GM21423 (cell line): ENCODE results near the gene OBI1.

Source experiments
- ATAC-seq: cut with Tn5 transposase; IDR thresholded peaks from one replicate; pipeline ENCODE4 v1.9.1; 2021; ENCODE audit warnings: mild to moderate bottlenecking, moderate library complexity; ENCODE audit not compliant: unreplicated experiment

OBI1 gene

GRCh38 chr13:78604782-78605611 is 54.0 kb downstream of the OBI1 start:
- no peak for ATAC-seq

- peak; percentile 90 for ATAC-seq
Observed at GRCh38 chr13:78603240-78603957, 55.6 kb downstream of the OBI1 start, which contains the start of gene POU4F1. Gene POU4F1 (minus strand): TSS chr13:78603552. CDS start chr13:78603326, 226 bp downstream.

GRCh38 chr13:78602561-78603239 is 56.3 kb downstream of the OBI1 start:
- ATAC-seq, result peak; percentile 17

GRCh38 chr13:78601874-78602560 is 56.9 kb downstream of the OBI1 start:
- no peak for ATAC-seq

GRCh38 chr13:78601124-78601873 is 57.7 kb downstream of the OBI1 start:
- ATAC-seq, result no peak

- no peak for ATAC-seq
Observed at GRCh38 chr13:78600280-78600883, 58.6 kb downstream of the OBI1 start.

GRCh38 chr13:78599645-78600279 is 59.2 kb downstream of the OBI1 start:
- ATAC-seq, result no peak

GRCh38 chr13:78598966-78599644 is 59.9 kb downstream of the OBI1 start:
- no peak for ATAC-seq

- no peak for ATAC-seq
Observed at GRCh38 chr13:78598116-78598781, 60.7 kb downstream of the OBI1 start.

- ATAC-seq, result no peak
Observed at GRCh38 chr13:78597602-78597932, 61.4 kb downstream of the OBI1 start.

- no peak for ATAC-seq
Observed at GRCh38 chr13:78596736-78597601, 62.0 kb downstream of the OBI1 start.

GRCh38 chr13:78596399-78596735 is 62.6 kb downstream of the OBI1 start:
- ATAC-seq, result no peak

- ATAC-seq, result peak; percentile 57
Observed at GRCh38 chr13:78595495-78596398, 63.2 kb downstream of the OBI1 start.

- ATAC-seq, result no peak
Observed at GRCh38 chr13:78594456-78594975, 64.4 kb downstream of the OBI1 start.

GRCh38 chr13:78593652-78594455 is 65.1 kb downstream of the OBI1 start:
- ATAC-seq, result no peak
